H9 (cell line): Measurements from ENCODE around the gene ARHGAP45. TPM values are rescaled to one million over a fixed set of nuclear protein-coding genes. Genes with fewer than 3 reads are reported as not detected.
A peak's percentile ranks its signal among the peaks of the same experiment; 100 is the strongest.

ENCODE experiments used
- DNase-seq: peaks from one replicate; pipeline ENCODE4 v3.0.0-alpha.2; 2017
- H2AFZ ChIP-seq: one replicate; pipeline ENCODE4 v1.6.1; 2013; ENCODE audit warnings: mild to moderate bottlenecking, low read length, control low read depth, moderate library complexity
- H2AK5ac ChIP-seq: 2 replicates; pipeline ENCODE4 v1.6.1; 2013; ENCODE audit warnings: low read length, control low read depth, mixed read lengths; ENCODE audit not compliant: insufficient read length
- H2BK120ac ChIP-seq: one replicate; pipeline ENCODE4 v1.6.1; 2013; ENCODE audit warnings: low read depth, mild to moderate bottlenecking, low read length, control low read depth, inconsistent platforms; ENCODE audit not compliant: poor library complexity, severe bottlenecking
- H2BK12ac ChIP-seq: 2 replicates; pipeline ENCODE4 v1.6.1; 2013; ENCODE audit warnings: low read length, control low read depth, mixed read lengths, low read depth; ENCODE audit not compliant: insufficient read length
- H2BK15ac ChIP-seq: 2 replicates; pipeline ENCODE4 v1.6.1; 2013; ENCODE audit warnings: low read depth, low read length, control low read depth
- H2BK20ac ChIP-seq: one replicate; pipeline ENCODE4 v1.6.1; 2013; ENCODE audit warnings: low read depth, mild to moderate bottlenecking, low read length, control low read depth, inconsistent platforms; ENCODE audit not compliant: poor library complexity, severe bottlenecking
- H2BK5ac ChIP-seq: 2 replicates; pipeline ENCODE4 v1.6.1; 2013; ENCODE audit warnings: low read length, control low read depth, mixed read lengths; ENCODE audit not compliant: insufficient read length
- H3K14ac ChIP-seq: 2 replicates; pipeline ENCODE4 v1.6.1; 2013; ENCODE audit warnings: low read length, control low read depth; ENCODE audit not compliant: insufficient read depth
- H3K18ac ChIP-seq: 2 replicates; pipeline ENCODE4 v1.6.1; 2013; ENCODE audit warnings: low read depth, mild to moderate bottlenecking, mixed read lengths, low read length, control low read depth; ENCODE audit not compliant: insufficient read length
- H3K23ac ChIP-seq: 2 replicates; pipeline ENCODE4 v1.6.1; 2013; ENCODE audit warnings: low read length, control low read depth, mixed read lengths, low read depth; ENCODE audit not compliant: insufficient read length
- H3K23me2 ChIP-seq: 2 replicates; pipeline ENCODE4 v1.6.1; 2013; ENCODE audit warnings: low read depth, mild to moderate bottlenecking, mixed read lengths, low read length, control low read depth; ENCODE audit not compliant: insufficient read length, poor library complexity, severe bottlenecking
- H3K27ac ChIP-seq: 2 replicates; pipeline ENCODE4 v1.5.1; 2013; ENCODE audit warnings: low read length, control low read depth, mixed read lengths, low read depth; ENCODE audit not compliant: insufficient read length
- H3K27me3 ChIP-seq: 2 replicates; pipeline ENCODE4 v1.6.1; 2013; ENCODE audit warnings: low read length, control low read depth, inconsistent platforms; ENCODE audit not compliant: insufficient read depth
- H3K4ac ChIP-seq: 2 replicates; pipeline ENCODE4 v1.6.1; 2013; ENCODE audit warnings: low read depth, mild to moderate bottlenecking, control low read depth, inconsistent platforms, low read length, moderate library complexity
- H3K4me1 ChIP-seq: 2 replicates; pipeline ENCODE4 v1.6.1; 2013; ENCODE audit warnings: low read length, control low read depth, inconsistent platforms; ENCODE audit not compliant: insufficient read depth
- H3K4me2 ChIP-seq: 2 replicates; pipeline ENCODE4 v1.6.1; 2013; ENCODE audit warnings: low read length, control low read depth, mixed read lengths; ENCODE audit not compliant: insufficient read length, insufficient read depth
- H3K56ac ChIP-seq: 2 replicates; pipeline ENCODE4 v1.6.1; 2013; ENCODE audit warnings: low read depth, mild to moderate bottlenecking, mixed read lengths, low read length, control low read depth; ENCODE audit not compliant: insufficient read length
- H3K79me1 ChIP-seq: 2 replicates; pipeline ENCODE4 v1.6.1; 2013; ENCODE audit warnings: low read depth, mild to moderate bottlenecking, moderate library complexity, low read length, control low read depth, inconsistent platforms; ENCODE audit not compliant: insufficient read depth, poor library complexity, severe bottlenecking
- H3K79me2 ChIP-seq: 2 replicates; pipeline ENCODE4 v1.6.1; 2013; ENCODE audit warnings: low read length, control low read depth, inconsistent platforms; ENCODE audit not compliant: insufficient read depth
- H3K9ac ChIP-seq: 2 replicates; pipeline ENCODE4 v1.6.1; 2013; ENCODE audit warnings: low read length, control low read depth, mixed read lengths; ENCODE audit not compliant: insufficient read length; ENCODE audit errors: extremely low read depth
- H3K9me3 ChIP-seq: one replicate; pipeline ENCODE4 v1.6.1; 2013; ENCODE audit warnings: low read depth, low read length, inconsistent platforms; ENCODE audit not compliant: control insufficient read depth
- H3T11ph ChIP-seq: one replicate; pipeline ENCODE4 v1.6.1; 2013; ENCODE audit warnings: mild to moderate bottlenecking, low read length, control low read depth, inconsistent platforms
- H4K20me1 ChIP-seq: one replicate; pipeline ENCODE4 v1.6.1; 2013; ENCODE audit not compliant: control insufficient read depth, insufficient read length, insufficient read depth
- H4K5ac ChIP-seq: 2 replicates; pipeline ENCODE4 v1.6.1; 2013; ENCODE audit warnings: low read depth, mild to moderate bottlenecking, mixed read lengths, low read length, control low read depth; ENCODE audit not compliant: insufficient read length
- H4K8ac ChIP-seq: replicated peaks from 2 replicates; pipeline ENCODE4 v1.6.1; 2013; ENCODE audit warnings: low read length, control low read depth, mixed read lengths, low read depth; ENCODE audit not compliant: insufficient read length
- H4K91ac ChIP-seq: 2 replicates; pipeline ENCODE4 v1.6.1; 2013; ENCODE audit warnings: low read depth, mild to moderate bottlenecking, moderate library complexity, mixed read lengths, low read length, control low read depth; ENCODE audit not compliant: insufficient read length
- H3K27ac Mint-ChIP-seq, 3 experiments: 2 replicates in 2 of 3; 3 replicates in 1 of 3; pipeline ENCODE4 v1.8.0; 2020 to 2021; ENCODE audit warnings: mixed read lengths in 3 of 3, mild to moderate bottlenecking in 1 of 3, moderate library complexity in 1 of 3
- H3K27me3 Mint-ChIP-seq: 2 replicates; pipeline ENCODE4 v1.8.0; 2021; ENCODE audit warnings: low read depth, mild to moderate bottlenecking, moderate library complexity, mixed read lengths
- H3K36me3 Mint-ChIP-seq, 3 experiments: 2 replicates in 2 of 3; 3 replicates in 1 of 3; pipeline ENCODE4 v1.8.0; 2020 to 2021; ENCODE audit warnings: low read depth in 3 of 3, mixed read lengths in 3 of 3; ENCODE audit not compliant: insufficient read depth in 1 of 3
- H3K4me1 Mint-ChIP-seq, 2 experiments: 2 replicates each; pipeline ENCODE4 v1.8.0; 2020; ENCODE audit warnings: mixed read lengths in 2 of 2
- H3K4me3 Mint-ChIP-seq, 2 experiments: 2 replicates in 1 of 2; 3 replicates in 1 of 2; pipeline ENCODE4 v1.8.0; 2020 to 2021; ENCODE audit warnings: mild to moderate bottlenecking in 2 of 2, mixed read lengths in 2 of 2, moderate library complexity in 1 of 2
- H3K9me3 Mint-ChIP-seq, 2 experiments: 2 replicates in 1 of 2; 3 replicates in 1 of 2; pipeline ENCODE4 v1.8.0; 2020; ENCODE audit warnings: mild to moderate bottlenecking in 2 of 2, mixed read lengths in 2 of 2, moderate library complexity in 1 of 2
- CTCF ChIP-seq: fragments of 200-600 bp; sonication (generic); conservative IDR thresholded peaks from 3 replicates; pipeline ENCODE4 v1.8.0; 2021; ENCODE audit warnings: antibody characterized with exemption, mild to moderate bottlenecking
- WGBS: extraction: QIAGEN DNeasy Blood & Tissue Kit; methylation state at CpG from one replicate; pipeline ENCODE4 v1.1.7; 2013; ENCODE audit warnings: missing lambda C conversion rate, low lambda C conversion rate, mixed read lengths; ENCODE audit not compliant: insufficient read length; ENCODE audit errors: extremely low coverage; 5-methylcytosine and 5-hydroxymethylcytosine counted together
- total RNA-seq: library from RNA; stranded (reverse); gene quantifications from 2 replicates; pipeline ENCODE4 v1.2.1, GENCODE V29; 2021

Gene ARHGAP45
- total RNA-seq, 1 experiment from 2014 or later: 39.8 TPM

DNA sequence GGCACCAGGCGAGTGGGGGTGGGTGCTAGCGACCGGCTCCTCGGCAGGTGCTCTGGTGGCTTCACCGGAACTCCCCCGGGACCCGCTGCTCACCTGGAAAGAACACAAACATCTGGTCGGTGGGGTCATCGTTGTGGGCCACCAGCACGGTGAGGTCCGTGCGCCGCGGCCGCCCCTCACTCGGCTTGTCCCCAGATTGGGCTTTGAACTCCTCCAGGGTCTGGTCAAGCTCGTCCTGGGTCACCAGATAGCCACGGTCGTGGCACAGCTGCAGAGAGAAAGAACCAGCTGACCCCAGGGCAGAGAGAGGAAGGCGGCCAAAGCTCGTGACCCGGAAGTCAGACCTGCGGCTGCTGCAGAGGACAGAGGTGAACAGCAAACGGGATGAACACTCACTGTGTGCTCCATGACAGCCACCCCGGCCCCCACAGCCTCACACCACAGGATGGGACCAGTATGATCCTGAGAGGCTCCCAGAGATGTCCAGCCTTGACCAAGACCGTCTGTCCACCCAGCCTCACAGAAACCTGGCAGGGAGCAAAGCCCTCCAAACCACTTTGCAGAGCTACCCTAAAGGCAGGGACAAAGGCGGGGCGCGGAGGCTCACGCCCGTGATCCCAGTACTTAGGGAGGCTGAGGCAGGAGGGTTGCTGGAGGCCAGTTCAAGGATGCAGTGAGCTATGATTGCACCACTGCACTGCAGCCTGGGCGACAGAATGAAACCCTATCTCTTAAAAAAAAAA lies 27.0 kb downstream of the ARHGAP45 start:
- Histone ChIP-seq H3K23me2 (peaks cover 7% of the 10 kb centered on the region), H4K20me1 (no peaks in the 10 kb centered on the region), H3K14ac (no peak overlapping the region; the same call in 1 of the 2 replicates), H3K56ac (no peak overlapping the region), H3K4me2 (peak overlapping the region; percentile 69), H4K5ac (no peak overlapping the region), H3K9ac (peak overlapping the region; percentile 90), H2BK120ac (no peak overlapping the region), H2BK15ac (no peak overlapping the region), H2AFZ (no peak overlapping the region), H3K27ac (no peak overlapping the region), H2AK5ac (no peak overlapping the region), H4K8ac (no peak overlapping the region), H3K79me1 (peaks cover 11% of the 10 kb centered on the region), H3K9me3 (no peaks in the 10 kb centered on the region), H3K23ac (no peak overlapping the region), H2BK12ac (no peak overlapping the region), H3K27me3 (no peaks in the 10 kb centered on the region), H2BK5ac (no peak overlapping the region), H3T11ph (no peak overlapping the region), H2BK20ac (no peak overlapping the region), H4K91ac (no peak overlapping the region), H3K18ac (no peak overlapping the region), H3K79me2 (peaks cover 12% of the 10 kb centered on the region; the same call in 1 of the 2 replicates), H3K4me1 (no peaks in the 10 kb centered on the region; the same call in 1 of the 2 replicates), H3K4ac (no peak overlapping the region)
- no CpG with 5 or more reads among the region's 32 CpGs for WGBS
- DNase-seq: no peak
- H3K27ac Mint-ChIP-seq: peak overlapping the region in 2 of 3 experiments; percentile 61 to 70; a peak in 2 of 7 replicates
- H3K4me3 Mint-ChIP-seq: peak overlapping the region; percentile 91 to 92
- TF ChIP-seq CTCF: no peak
- H3K27me3 Mint-ChIP-seq: no peaks in the 10 kb centered on the region
- H3K9me3 Mint-ChIP-seq: peaks cover 0 to 2% of the 10 kb centered on the region in 2 experiments; a peak in 1 of 5 replicates
- peaks cover 6 to 22% of the 10 kb centered on the region in 2 experiments for H3K4me1 Mint-ChIP-seq
- peaks cover 6 to 32% (median 28%) of the 10 kb centered on the region in 3 experiments; a peak in 6 of 7 replicates for H3K36me3 Mint-ChIP-seq
